Uterus (tissue), 2 donors: ENCODE results near the gene ADAMTS2.

Experiments
- CTCF ChIP-seq, 4 experiments: fragments of 200-600 bp in 2 of 4; fragments of 450-650 bp in 2 of 4; sonication (generic) in 2 of 4; IDR thresholded peaks; one replicate each; pipeline ENCODE4 v1.5.1; 2016 to 2019; ENCODE audit warnings: antibody characterized with exemption in 4 of 4, mild to moderate bottlenecking in 2 of 4, moderate library complexity in 1 of 4
- POLR2A ChIP-seq, 2 donors: fragments of 450-650 bp; IDR thresholded peaks; one replicate each; pipeline ENCODE4 v1.6.1; 2016; ENCODE audit warnings: antibody characterized with exemption in 2 of 2, mild to moderate bottlenecking in 1 of 2, moderate library complexity in 1 of 2

DNA sequence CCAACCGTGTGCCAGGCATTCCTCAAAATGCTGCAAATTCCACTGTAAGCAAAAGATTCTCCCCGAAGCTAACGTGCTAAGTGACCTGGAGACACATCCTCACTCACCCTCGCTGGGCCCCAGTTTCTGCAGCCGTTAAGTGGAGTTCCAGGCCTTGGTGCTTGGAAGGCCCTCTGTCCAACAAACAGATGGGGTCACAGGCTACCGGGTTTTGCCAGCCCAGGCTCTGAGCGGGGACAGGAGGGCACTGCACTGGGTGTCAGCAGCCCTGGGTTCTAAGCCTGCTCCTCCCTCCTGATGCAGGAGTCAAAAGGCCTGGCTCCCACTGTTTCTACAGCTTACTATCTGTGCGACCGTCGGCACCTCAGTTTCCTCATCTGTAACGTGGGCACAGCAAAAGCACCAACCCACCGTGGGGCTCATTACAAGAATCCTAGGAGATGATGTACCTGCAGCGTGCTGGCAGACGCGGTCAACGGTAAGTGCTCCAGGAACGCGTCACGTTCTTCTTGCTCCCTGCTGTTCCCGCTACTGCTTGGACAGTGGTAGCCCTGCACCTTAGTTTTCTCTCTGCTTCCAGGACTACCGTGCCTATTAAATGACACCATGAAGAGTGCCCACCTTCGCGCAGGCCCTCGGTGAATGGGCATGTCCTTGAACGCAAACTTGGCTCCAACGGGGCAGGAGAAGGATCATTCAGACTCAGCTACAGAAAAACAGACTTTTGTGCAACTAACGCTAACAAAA is 84.8 kb downstream of the ADAMTS2 start:
- TF ChIP-seq CTCF (IDR thresholded peaks at IDR 0.05) (no peak), POLR2A (IDR thresholded peaks at IDR 0.05) (no peak)
